ENCODE measurements around the gene PCDHGA5. TPM values are rescaled to one million over a fixed set of nuclear protein-coding genes. Genes with fewer than 3 reads are reported as not detected.

Gene PCDHGA5
- polyA plus RNA-seq, 1 donor (not counting 4 experiments of a cell fraction or from before 2014, with no cell fraction given): 0.01 TPM

DNA sequence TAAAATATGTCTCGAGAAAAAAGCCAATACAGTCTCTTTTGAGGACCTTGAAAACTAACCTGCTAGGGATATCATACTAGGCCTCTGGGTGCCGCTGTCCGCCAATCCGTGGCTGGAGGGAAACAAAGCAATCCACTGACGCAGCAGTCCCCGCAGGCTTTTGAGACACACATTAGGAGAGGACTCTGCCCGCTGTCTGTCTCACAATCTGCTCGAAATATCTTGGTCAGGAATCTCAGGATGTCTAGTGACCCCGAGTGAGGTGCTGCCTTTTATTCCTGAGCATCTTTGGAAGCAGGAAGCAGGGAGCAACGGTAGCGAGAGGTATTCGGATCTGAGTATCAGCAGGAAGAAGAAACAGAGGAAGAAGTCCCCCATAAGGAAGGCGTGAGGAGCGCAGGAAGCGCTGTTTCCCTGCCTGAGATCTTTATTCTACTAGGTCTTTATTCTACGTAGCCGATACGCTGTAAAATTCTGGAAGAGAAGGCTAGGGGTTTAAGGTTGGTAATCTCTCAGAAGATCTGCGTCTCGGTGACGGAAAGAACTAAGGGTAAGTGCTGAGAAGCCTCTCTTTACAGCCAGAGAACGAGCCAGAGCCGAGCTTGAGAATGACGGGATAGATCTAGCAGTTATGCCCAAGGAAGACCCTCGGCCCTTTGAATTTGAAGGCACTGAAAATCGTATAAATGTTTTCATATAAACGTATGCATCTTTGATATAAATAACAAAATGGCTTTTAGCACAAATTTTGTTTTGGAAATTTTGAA, 37.7 kb upstream of the PCDHGA5 start:
- H3K27ac ChIP-seq (ENCODE audit: control insufficient read depth, insufficient read depth, low read length): no peak overlapping the region
- H3K9me3 ChIP-seq (ENCODE audit: control insufficient read depth, low read depth, low read length): no peaks in the 10 kb centered on the region
- H3K79me2 ChIP-seq (ENCODE audit: control insufficient read depth, insufficient read depth, low read length): no peaks in the 10 kb centered on the region
- H4K20me1 ChIP-seq (ENCODE audit: control insufficient read depth, extremely low read depth, insufficient read depth, low read length): no peaks in the 10 kb centered on the region
- no peaks in the 10 kb centered on the region for H3K4me1 ChIP-seq (ENCODE audit: control insufficient read depth, extremely low read depth, insufficient read depth, low read length)
- peak overlapping the region; percentile 34 for H2AFZ ChIP-seq (ENCODE audit: control insufficient read depth, low read length)
- H3K4me2 ChIP-seq (ENCODE audit: control insufficient read depth, extremely low read depth, insufficient read depth, low read depth, low read length): peak overlapping the region; percentile 62
- FAIRE-seq: no peak
- peaks cover 1% of the 10 kb centered on the region for H3K27me3 ChIP-seq (ENCODE audit: control insufficient read depth, extremely low read depth, insufficient read depth, low read length)
- TF ChIP-seq, protein P1, sequence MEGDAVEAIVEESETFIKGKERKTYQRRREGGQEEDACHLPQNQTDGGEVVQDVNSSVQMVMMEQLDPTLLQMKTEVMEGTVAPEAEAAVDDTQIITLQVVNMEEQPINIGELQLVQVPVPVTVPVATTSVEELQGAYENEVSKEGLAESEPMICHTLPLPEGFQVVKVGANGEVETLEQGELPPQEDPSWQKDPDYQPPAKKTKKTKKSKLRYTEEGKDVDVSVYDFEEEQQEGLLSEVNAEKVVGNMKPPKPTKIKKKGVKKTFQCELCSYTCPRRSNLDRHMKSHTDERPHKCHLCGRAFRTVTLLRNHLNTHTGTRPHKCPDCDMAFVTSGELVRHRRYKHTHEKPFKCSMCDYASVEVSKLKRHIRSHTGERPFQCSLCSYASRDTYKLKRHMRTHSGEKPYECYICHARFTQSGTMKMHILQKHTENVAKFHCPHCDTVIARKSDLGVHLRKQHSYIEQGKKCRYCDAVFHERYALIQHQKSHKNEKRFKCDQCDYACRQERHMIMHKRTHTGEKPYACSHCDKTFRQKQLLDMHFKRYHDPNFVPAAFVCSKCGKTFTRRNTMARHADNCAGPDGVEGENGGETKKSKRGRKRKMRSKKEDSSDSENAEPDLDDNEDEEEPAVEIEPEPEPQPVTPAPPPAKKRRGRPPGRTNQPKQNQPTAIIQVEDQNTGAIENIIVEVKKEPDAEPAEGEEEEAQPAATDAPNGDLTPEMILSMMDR (optimal IDR thresholded peaks at IDR 0.05 in 1 of 3, IDR thresholded peaks at IDR 0.05 in 1 of 3, conservative IDR thresholded peaks at IDR 0.05 in 1 of 3; ENCODE audit: extremely low read depth in 1 of 3, insufficient read depth in 2 of 3, low read length in 3 of 3): peak; percentile 53 to 62 (median 55)
- TF ChIP-seq EZH2 (IDR thresholded peaks at IDR 0.05; ENCODE audit: low read length): no peak
- H3K36me3 ChIP-seq (ENCODE audit: control insufficient read depth in 2 of 2, extremely low read depth in 1 of 2, insufficient read depth in 2 of 2, low read length in 2 of 2): no peaks in the 10 kb centered on the region
- H3K9me1 ChIP-seq (ENCODE audit: control insufficient read depth, extremely low read depth, insufficient read depth, low read length): no peaks in the 10 kb centered on the region
- DNase-seq (ENCODE audit: low read depth, low spot score): no peak
- peak overlapping the region; percentile 7 to 53 (median 37) for H3K4me3 ChIP-seq (ENCODE audit: control insufficient read depth in 2 of 3, extremely low read depth in 1 of 3, insufficient read depth in 2 of 3, low read depth in 1 of 3, low read length in 3 of 3)
- H3K9ac ChIP-seq (ENCODE audit: control insufficient read depth, extremely low read depth, insufficient read depth, low read length): no peak overlapping the region
- dilution Hi-C loops (cut with MboI; ENCODE audit: extremely low pct_ligation_motif_present, low sequenced_read_pairs): no loop called here

DNA sequence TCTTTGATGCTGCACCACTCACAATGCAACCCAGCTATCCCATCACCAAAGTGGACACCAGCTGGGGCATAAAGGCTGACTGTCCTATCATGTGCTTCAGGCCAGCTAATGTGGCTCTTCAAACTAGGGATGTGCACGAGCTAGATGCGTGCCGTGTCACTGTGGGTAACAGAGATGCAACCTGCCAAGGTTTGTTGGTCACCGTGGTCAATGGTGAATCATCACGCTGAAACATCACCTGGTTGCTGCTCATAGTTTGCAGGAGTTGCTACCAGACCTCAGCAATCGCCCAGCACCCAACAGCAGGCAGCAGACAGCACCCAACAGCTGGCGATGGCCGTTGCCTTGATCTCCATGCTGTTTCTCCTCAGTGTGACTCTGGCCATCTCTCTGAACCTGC, 35.7 kb upstream of the PCDHGA5 start:
- FAIRE-seq: no peak
- Histone ChIP-seq H3K9ac (ENCODE audit: control insufficient read depth, extremely low read depth, insufficient read depth, low read length) (no peak overlapping the region), H3K4me2 (ENCODE audit: control insufficient read depth, extremely low read depth, insufficient read depth, low read depth, low read length) (no peak overlapping the region), H4K20me1 (ENCODE audit: control insufficient read depth, extremely low read depth, insufficient read depth, low read length) (no peaks in the 10 kb centered on the region), H3K79me2 (ENCODE audit: control insufficient read depth, insufficient read depth, low read length) (no peaks in the 10 kb centered on the region), H3K36me3 (ENCODE audit: control insufficient read depth in 2 of 2, extremely low read depth in 1 of 2, insufficient read depth in 2 of 2, low read length in 2 of 2) (no peaks in the 10 kb centered on the region), H2AFZ (ENCODE audit: control insufficient read depth, low read length) (no peak overlapping the region), H3K27me3 (ENCODE audit: control insufficient read depth, extremely low read depth, insufficient read depth, low read length) (peaks cover 4% of the 10 kb centered on the region), H3K4me1 (ENCODE audit: control insufficient read depth, extremely low read depth, insufficient read depth, low read length) (no peaks in the 10 kb centered on the region), H3K4me3 (ENCODE audit: control insufficient read depth in 2 of 3, extremely low read depth in 1 of 3, insufficient read depth in 2 of 3, low read depth in 1 of 3, low read length in 3 of 3) (no peak overlapping the region), H3K9me3 (ENCODE audit: control insufficient read depth, low read depth, low read length) (no peaks in the 10 kb centered on the region), H3K27ac (ENCODE audit: control insufficient read depth, insufficient read depth, low read length) (no peak overlapping the region), H3K9me1 (ENCODE audit: control insufficient read depth, extremely low read depth, insufficient read depth, low read length) (no peaks in the 10 kb centered on the region)
- dilution Hi-C loops (cut with MboI; ENCODE audit: extremely low pct_ligation_motif_present, low sequenced_read_pairs): no loop called here
- TF ChIP-seq, protein P1 (optimal IDR thresholded peaks at IDR 0.05 in 1 of 3, IDR thresholded peaks at IDR 0.05 in 1 of 3, conservative IDR thresholded peaks at IDR 0.05 in 1 of 3; ENCODE audit: extremely low read depth in 1 of 3, insufficient read depth in 2 of 3, low read length in 3 of 3): no peak
- no peak for TF ChIP-seq EZH2 (IDR thresholded peaks at IDR 0.05; ENCODE audit: low read length)
- no peak for DNase-seq (ENCODE audit: low read depth, low spot score)

Measured in keratinocyte (primary cell).